ENCODE results near the gene CLIP1. TPM values are rescaled to one million over a fixed set of nuclear protein-coding genes. Genes with fewer than 3 reads are reported as not detected.

Gene CLIP1
- polyA plus RNA-seq, 1 donor: 50.4 TPM

DNA sequence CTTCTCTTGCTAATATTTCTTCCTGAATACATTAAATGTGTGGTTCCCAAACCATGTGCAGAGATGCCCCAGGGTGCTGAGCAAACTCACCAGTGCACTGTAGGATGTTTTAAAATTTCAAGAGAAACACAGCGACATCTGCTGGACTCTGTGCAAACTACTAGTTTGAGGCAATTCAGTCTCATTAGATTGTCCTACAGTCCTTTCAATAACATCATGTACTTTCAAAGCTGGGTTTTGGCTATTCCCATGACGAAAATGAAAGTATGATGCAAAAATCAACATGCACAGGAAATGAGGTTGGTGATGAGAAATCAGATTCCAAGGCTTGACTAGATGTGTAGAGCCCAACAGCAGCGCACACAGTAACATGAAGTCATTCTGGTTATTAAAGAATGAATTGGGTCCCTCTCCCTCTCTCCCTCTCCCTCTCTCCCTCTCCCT is 66.3 kb downstream of the CLIP1 start:
- peak; percentile 40 for DNase-seq

DNA sequence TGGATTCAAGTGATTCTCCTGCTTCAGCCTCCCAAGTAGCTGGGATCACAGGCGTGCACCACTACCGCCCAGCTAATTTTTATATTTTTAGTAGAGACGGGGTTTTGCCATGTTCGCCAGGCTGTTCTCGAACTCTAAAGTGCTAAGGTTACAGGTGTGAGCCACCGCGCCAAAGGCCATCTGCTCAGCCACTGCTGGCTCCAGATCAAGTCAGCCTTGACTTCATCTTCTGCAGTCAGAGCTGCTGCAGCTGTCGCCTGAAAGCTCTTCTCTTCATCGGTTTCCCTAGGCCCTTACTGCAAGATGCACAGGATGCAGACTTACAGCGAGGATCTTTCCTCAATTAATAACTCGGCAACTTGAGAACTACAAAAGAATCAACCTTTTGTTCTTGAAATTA is 66.8 kb downstream of the CLIP1 start:
- no peak for DNase-seq

DNA sequence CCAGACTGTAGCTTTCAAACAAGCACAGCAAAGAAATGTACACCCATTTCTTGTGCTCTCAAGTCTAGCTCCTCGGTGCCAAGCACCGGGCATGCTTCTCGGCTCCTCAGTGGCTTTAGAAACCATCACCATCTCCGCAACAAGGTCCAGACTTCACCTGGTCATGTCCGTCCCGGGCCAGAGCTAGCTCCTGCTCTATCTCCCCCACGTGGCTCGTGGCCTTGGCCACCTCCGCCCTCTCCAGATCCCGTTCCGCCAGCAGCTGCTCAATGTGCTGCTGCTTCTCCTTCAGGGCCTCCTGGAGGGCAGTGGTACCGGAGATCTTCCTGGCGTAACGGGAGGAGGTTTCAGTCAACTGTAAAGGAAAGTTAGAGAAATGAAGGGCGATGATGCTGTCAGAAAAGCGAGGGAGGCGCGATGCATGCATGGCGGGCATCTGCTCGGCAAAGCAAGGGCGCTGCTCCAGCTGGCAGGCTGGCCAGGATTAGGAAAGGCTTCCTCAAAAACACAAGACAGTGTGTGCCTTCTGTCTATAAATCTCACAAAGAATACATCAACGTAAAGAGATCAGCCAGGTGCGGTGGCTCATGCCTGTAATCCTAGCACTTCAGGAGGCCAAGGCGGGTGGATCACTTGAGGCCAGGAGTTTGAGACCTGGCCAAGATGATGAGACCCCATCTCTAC is 67.4 kb downstream of the CLIP1 start:
- no peak for DNase-seq

DNA sequence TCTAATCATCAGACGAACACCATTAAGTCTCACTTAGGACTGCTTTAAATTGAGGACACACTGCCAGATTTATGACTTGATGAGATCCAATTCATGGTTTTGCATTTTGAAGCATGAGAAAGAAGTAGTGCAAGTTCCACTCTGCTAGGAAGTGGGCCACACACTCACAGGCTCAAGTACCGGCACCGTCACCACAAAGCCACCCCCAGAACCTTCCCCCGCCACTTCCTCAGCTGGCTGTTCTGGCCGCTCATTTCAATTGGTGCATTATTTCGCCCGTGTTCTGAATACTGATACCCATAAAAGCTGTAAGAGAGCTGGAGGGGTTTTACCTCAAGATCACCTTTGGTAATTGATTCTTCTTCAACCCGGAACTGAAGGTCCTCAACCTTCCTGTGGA is 70.1 kb downstream of the CLIP1 start:
- DNase-seq: no peak

DNA sequence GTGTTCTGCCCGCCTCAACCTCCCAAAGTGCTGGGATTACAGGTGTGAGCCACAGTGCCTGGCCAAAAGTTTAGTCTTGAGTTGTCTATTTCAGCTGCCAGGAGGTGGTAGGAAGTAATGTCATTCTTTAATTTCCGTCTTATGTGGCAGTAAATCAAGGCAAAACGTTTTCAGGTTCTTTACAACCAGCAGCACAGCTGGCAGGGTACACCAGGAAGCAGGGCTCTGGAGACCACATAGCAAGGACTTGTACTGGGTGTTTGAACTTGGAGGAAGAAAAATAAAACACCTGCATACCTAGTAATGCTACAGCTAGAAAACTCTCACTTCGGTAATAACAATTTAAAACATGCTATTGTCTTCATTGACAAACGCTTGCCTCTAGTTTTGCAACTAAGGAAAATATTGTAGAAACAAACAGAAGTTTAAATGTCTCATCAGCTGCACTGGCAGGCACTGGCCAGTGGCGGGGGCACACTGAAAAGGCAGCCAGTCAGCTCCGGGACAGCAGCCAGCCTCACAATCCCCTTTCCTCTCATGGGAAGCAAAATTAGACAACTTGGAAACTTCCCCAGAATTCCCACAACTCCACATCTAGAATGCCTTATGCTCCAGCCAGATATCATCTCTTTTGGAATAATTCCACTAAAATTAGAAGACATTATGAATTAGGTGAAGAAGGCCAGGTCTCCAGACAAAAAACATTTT is 72.2 kb downstream of the CLIP1 start:
- DNase-seq: no peak

DNA sequence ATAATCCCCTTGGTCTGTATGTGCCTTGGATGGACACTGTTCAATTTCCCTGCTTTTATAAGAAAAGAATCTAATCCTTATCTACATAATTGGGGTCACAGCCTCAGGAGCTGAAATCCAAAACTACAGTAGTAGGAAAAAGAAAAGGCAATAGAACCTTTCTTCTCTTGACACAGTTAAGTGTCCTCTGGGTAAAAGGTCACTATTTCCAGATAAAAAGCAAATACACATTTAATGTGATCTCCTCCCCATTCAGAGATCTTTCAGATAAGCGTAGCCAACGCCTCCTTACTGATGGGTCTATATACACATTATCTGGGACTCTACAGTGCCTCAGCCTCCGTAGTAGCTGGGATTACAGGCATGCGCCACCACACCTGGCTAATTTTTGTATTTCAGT is 73.4 kb downstream of the CLIP1 start:
- no peak for DNase-seq

DNA sequence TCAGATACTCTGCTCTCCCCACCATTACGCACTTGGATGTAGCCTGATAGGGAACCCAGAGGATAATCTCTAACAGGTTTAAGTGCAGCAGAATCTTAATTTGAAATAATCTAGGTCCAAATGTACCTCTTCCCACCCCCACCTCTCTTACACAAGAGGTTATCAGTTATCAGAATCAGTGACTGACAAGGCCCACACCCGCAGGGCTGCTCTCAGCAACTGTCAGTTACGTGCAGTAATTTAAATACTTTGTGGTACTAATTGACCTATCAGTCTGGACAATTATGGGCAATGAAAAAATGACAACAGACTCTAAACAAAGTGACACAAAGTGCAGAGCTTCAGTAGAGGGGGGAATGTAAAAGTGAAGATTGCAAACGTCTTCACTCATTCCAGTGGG is 74.0 kb downstream of the CLIP1 start:
- no peak for DNase-seq

DNA sequence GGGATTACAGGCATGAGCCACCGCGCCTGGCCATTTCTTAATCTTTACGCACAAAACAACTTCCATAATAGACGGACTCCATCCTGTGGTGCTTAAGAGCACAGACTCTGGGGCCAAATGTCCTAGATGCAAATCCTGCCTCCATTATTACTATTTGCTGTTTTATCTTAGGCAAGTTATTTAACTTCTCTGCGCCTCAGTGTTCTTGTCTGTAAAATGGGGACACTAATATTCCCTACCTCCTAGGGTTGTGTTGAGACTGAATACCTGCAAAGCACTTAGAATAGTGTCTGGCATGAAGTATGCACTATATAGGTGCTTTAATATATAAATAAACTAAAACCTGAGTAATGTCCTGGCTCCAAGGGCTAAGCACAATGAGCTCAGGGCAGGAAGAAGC is 76.4 kb downstream of the CLIP1 start:
- no peak for DNase-seq

DNA sequence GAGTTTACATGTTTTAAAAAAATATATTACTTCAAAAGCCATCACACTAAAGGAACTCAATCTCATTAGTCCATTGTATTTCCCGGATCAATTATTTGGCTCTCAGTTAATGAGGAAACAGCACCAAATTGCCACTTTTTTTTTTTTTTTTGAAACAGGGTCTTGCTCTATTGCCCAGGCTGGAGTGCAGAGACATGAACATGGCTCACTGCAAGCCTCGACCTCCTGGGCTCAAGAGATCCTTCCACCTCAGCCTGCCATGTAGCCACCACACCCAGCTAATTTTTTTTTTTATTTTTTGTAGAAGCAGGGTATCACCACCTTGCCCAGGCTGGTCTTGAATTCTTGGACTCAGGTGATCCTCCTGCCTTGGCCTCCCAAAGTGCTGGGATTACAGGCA is 77.4 kb downstream of the CLIP1 start:
- no peak for DNase-seq

DNA sequence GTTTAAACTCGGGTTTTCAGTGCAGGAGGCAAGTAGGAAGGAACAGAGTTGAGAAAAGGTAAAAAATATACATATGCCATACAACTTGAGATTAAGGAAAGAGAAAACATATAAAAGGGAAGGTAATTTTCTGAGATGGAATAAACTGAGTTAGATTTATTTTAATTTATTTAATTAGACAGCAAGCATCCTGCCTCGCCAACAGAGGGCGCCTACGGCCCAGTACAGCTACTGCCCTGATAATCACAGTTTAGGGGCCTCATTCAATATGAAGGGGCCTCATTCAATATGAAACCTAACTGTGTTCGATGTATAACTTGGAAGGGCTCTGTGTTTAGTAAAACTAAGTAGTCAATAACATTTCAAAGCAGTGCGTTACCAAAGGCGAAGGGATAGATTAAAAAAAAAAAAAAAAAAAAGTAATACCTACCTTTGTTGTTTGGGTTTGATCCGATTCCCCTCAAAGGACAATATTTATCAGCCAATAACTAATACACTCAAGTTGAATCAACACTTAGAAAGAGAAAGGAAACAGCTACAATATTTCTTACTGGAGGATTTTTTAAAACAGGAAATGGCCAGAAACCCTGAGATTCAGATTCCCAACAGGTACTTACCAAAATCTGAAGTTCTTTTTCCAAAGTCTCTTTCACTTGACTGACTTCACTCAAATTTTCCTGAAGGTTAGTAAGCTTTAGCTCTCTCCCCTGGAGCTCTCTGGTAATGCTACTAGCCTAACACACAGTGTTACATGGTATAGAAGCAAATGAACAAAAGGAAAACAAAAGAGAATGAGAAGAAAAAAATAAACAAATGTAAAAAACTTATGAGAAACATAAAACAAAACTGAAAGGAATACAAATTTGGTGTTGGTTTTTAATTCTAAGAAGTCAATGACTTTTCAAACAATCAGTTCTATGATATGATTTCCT is 86.2 kb downstream of the CLIP1 start:
- DNase-seq: no peak

DNA sequence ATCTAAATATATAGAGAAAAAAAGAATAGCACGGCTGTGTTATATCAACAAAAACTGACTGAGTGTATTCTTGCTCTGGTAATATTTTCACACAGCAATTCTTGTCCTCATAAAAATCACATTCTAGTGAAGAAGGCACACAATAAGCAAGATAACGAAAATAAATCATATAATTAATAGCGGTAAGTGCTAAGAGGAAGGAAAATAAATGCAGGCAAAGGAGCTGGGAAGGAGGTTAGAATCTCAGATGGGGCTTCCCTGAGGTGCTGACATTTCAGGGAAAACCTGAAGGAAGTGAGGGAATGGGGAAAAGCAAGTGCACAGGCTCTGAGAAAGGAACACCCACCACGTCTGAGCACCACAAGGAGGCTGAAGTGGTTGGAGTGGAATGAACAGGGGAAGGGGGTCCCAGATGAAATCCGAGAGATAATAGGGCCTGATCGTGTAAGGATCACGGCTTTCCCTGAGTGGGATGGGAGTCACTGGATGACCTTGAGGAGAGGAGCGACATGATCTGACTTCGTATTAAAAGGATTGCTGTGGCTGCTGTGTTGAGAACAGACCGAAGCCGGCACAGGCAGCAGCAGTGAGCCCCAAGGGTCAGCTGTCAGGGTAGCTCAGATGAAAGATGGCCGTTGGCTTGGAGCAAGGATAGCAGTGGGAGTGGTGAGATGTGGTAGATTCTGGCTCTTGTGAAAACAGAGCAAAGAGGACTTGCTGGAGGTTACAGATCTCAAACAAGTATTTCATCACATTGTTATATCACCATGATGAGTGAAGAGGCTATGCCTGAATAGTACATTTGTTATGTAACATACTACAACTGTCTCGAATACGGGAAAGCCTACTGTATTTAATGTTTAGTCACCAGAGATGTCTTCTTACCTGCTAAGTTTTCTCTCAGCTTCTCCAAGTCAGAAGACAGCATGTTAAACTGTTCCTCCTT is 89.1 kb downstream of the CLIP1 start:
- no peak for DNase-seq

DNA sequence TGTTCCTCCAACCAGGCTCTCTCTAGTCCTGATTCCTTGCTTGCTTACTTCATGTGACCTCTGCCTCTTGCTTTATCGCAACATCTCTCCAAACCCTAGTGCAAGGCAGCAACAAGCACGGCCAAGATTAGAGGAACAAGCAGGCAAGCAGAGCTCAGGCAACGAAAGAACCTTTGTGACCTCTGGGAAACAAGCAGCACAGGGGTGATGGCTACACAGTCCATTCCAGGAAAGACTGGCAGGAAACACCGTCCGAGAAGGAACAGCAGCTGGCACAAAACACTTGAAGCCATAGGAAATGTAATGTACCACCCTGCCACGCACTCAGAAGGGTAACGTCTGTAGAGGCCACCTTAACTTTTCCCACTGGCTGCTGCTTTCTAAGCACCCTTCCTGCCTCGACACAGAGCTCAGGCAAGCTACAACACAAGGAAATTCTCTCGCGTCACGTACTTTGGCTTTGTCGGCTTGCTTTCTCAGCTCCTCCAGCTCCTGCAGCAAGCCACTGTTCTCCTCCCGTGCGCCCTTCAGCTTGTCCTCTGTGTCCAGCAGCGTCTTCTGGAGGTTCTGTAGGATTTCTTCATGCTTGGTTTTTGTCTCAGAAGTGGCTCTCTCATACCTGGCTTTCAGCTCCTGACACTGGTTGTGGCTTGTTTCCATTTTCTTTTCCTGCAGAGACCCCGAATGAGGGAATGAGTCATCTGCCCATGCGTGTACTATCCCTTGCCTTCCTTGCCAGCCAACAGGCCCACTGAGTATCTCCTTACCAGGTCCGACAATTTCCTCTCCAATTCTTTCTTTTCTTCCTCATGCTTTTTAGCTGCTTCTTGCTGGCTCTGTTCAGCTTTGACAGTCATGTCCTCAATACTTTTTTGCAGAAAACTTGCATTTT is 94.7 kb downstream of the CLIP1 start:
- no peak for DNase-seq

DNA sequence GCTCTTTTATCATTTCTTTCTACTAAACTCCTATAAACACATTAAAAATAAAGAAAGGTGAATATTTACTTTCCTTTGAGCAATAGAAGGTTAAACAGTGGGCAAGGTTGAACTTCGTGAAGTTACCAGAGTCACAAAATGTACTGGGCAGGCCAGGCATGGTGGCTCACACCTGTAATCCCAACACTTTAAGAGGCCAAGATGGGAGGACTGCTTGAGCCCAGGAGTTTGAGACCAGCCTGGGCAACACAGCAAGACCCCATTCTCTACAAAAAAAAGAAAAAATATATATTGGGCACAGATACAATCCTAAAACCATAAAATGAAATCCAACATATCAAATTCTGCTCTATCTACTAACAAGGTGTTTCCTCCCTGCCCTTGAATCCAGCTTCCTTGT is 95.5 kb downstream of the CLIP1 start:
- no peak for DNase-seq

DNA sequence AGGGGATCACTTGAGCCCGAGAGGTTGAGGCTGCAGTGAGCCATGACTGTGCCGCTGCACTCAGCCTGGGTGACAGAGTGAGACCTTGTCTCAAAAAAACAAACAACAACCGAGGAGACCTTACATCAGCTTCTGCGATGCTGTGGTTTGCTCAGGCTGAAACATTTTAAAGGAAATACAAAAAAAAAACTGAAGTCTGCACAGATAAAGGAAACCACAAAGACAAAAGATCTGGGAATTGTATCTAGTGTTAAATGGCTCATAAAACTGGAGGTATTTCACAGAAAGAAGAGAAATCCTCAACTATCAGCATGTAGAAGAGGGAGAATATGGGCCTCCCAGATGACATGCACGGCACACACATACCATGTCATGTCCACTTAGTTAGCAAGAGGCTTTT is 95.9 kb downstream of the CLIP1 start:
- no peak for DNase-seq

DNA sequence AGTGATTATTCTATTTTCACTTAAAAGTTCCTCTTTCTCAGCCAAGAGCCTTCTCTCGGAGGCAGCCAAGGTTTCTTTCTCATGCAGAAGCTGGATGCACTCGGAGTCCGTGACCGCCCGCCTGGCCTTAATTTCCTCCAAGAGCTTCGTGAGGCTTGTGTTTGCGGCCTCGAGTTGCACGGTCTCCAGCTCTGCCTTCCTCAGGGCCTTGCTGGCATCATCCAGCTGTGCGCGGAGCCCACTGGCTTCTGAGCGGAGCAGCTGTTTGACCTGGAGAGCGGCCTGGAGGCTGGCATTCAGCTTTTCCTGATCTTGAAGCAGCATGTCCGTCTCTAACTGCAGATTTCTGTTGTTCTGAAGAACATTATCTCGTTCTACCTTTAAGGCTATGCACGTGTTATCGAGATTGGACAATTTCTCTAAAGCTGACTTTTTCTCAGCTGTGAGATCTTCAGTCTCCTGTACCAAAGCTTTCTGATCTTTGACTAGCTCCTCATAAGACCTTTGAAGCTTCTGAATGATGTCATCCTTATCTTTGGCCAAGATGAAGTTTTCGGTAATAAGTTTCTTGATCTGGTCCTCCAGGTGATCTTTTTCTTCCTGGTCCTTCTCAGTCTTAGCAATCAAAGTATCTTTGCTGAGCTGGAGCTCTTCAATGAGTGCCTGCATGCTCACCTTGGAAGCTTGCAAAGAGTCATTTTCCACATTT is 99.0 kb downstream of the CLIP1 start:
- no peak for DNase-seq

DNA sequence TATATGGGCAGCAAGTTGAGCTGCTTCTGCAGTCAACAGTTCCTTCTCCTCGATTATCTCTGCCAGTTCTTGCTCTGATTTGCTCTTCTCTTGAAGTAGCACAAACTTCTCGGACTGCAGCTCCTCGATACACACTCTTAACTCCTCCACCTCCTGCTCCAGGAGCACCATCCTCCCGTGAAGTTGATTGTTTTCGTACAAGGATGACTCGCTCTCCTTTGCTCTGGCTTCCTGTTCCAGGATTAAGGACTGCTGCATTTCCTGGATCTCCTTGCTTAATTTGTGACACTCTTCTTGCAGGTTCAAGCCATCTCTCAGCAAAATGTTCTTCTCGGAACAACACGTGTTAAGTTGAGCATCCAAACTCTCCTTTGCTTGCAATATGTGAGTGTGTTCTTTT is 100.0 kb downstream of the CLIP1 start:
- DNase-seq: no peak

DNA sequence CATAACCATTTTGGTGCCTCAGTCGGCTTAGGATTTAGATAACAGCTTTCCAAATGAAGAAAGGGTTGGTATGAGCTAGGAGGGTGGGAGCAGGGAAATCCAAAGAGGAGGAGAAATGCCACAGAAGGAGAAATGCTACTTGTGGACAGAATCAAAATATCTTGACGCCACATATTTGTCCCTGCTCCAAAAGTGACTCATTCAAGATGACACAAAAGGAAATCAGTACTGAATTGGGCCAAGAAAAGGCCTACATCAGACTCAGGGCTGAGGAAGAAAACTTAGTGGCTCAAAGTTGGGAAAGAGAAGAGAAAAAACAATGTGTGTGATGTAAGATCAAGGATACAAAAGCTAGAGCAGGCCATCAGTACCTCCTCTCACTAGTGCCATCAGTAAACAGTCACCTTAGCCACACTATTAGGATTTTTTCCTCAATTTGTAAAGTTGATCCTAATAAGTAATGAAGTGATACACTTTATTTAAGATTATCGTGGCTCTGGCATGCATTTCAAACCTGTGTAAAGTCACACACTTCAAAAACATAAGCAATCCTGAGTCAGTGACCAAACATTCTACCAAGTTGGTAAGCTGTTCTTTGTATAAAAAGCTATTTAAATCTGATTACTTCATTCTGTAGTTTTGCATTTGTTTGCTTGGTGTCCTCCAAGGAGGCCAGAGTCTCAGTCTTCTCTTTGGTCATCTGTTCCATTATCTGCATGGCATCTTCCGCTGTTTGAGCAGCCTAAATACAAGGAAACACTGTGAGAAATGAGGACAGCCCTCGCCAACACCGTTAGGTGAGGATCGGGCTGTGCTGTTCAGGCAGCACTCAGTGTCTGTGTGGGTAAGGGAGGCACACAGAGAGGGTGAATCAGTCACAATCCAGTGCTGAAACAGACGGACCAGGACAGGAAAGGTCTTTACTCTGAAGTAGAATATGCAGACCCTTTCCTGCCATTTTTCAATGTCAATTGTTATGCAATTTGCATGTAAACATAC is 103.6 kb downstream of the CLIP1 start:
- no peak for DNase-seq

DNA sequence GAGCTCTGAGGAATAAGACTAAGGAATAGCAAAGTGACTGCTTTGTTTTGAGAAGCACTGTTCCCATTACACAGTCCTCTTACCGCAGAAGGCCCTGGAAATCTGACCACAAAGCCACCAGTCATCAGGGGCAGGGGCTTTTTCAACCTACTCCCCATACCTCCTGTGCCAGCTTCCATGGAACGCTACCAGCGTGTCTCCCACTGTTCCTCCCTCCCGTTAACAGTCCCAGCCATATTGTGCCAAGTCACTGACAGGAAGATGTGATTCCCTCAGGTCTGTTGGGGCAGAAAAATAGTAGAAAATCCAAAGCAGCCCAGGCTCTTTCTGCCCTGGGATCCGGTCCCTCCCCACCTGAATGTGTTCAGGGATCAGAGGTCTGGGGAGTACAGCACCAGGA is 109.5 kb downstream of the CLIP1 start:
- no peak for DNase-seq

DNA sequence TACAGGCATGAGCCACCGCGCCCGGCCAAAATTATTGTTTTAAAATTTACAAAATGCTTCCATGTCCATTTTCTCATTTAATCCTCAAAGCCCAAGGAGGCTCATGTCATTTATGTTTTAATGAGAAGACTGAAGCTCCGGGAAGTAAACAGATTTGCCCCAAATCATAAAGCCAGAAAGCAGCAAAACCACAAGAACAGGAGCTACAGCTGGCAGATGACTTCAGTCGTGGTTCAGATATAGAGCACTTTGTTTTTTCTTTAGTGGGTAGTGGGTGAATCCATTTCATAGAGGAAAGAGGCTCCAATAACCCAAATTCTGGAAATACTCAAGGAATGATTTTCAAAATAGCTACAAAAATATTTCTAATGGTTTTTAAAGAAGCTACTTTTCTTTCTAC is 110.8 kb downstream of the CLIP1 start:
- DNase-seq: no peak
